Heart left ventricle (tissue), 13 donors: Measurements from ENCODE around the gene APOL4.

Source experiments
- POLR2A ChIP-seq, 2 donors: fragments of 450-650 bp; IDR thresholded peaks; one replicate each; pipeline ENCODE4 v1.6.1; 2017; ENCODE audit warnings: antibody characterized with exemption in 2 of 2, mild to moderate bottlenecking in 2 of 2, moderate library complexity in 2 of 2
- TF ChIP-seq, protein P1 (sequence below), 12 donors: fragments of 200-600 bp; sonication (generic) in 4 of 12; IDR thresholded peaks; one replicate each; pipeline versions ENCODE4 v1.5.0 to v1.8.0; 2018 to 2022; ENCODE audit warnings: antibody characterized with exemption in 12 of 12, mild to moderate bottlenecking in 5 of 12
- donor health status: ischemic (EF 13 %, LVEDD 7.1; RV severe dilation, severe dysfunction).
- donor health status: DM: no; HTN: yes; CAD: no.
- donor health status: DM: no; HTN: no; CAD: no.
- donor health status: ischemic (EF 25% LVEDD 6.9; RV normal size, moderate dysfunction).
- donor health status: ischemic (EF 25% LVEDD 5.7; RV mildly dilated, moderate dysfunction).
- donor health status: ischemic (EF 35%, LVEDD 5.7; RV mildly dilated, moderate dysfunction).
- donor health status: nonischemic (EF 11% LVEDD 7.7; RV severe dilation, severe dysfunction).
- donor health status: DM: yes; HTN: yes; CAD: no.
- donor health status: PGD.
- donor health status: ischemic (EF 29% LVEDD 5.4; RV normal size, mild dysfunction).
- donor health status: nonischemic (EF 23%, LVEDD 6.1; RV moderate dilation, normal function).

DNA sequence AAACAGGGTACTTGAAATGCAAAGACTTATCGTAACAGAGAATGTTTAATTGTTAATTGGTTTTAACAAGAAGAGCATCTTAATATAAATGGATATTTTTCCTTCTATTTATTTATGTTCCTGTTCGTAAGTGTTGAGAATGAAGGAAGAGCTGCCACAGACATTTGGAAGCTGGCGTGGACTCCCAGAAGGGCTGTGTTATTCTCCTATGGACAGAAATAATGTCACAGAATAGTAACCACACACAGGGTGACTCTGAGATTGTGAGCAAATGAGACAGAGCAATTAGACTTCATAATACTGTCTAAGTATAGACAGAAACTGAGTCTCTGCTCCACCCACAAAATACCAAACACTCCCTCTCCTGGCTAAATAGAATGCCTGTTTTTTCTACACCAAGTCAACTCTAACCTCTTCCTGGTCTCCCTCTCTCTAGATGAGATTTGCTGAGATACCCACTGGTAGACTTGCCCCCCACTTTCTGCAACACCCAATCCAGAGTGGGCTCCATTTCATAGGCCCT lies 47.1 kb downstream of the APOL4 start:
- TF ChIP-seq, protein P1, sequence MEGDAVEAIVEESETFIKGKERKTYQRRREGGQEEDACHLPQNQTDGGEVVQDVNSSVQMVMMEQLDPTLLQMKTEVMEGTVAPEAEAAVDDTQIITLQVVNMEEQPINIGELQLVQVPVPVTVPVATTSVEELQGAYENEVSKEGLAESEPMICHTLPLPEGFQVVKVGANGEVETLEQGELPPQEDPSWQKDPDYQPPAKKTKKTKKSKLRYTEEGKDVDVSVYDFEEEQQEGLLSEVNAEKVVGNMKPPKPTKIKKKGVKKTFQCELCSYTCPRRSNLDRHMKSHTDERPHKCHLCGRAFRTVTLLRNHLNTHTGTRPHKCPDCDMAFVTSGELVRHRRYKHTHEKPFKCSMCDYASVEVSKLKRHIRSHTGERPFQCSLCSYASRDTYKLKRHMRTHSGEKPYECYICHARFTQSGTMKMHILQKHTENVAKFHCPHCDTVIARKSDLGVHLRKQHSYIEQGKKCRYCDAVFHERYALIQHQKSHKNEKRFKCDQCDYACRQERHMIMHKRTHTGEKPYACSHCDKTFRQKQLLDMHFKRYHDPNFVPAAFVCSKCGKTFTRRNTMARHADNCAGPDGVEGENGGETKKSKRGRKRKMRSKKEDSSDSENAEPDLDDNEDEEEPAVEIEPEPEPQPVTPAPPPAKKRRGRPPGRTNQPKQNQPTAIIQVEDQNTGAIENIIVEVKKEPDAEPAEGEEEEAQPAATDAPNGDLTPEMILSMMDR (IDR thresholded peaks at IDR 0.05) = peak in 1 of 12 donors; percentile 8
- TF ChIP-seq POLR2A (IDR thresholded peaks at IDR 0.05) = no peak
